HG02852 (cell line): ENCODE results near the gene BSCL2.
"Not testable (repeated sequence)": the region's sequence is repeated elsewhere in the genome, so short reads cannot be mapped to it uniquely, and the experiment has no call there.

Experiments used
- ATAC-seq: cut with Tn5 transposase; IDR thresholded peaks from one replicate; pipeline ENCODE4 v1.9.1; 2021; ENCODE audit warnings: mild to moderate bottlenecking, moderate library complexity; ENCODE audit not compliant: unreplicated experiment

The BSCL2 gene

DNA sequence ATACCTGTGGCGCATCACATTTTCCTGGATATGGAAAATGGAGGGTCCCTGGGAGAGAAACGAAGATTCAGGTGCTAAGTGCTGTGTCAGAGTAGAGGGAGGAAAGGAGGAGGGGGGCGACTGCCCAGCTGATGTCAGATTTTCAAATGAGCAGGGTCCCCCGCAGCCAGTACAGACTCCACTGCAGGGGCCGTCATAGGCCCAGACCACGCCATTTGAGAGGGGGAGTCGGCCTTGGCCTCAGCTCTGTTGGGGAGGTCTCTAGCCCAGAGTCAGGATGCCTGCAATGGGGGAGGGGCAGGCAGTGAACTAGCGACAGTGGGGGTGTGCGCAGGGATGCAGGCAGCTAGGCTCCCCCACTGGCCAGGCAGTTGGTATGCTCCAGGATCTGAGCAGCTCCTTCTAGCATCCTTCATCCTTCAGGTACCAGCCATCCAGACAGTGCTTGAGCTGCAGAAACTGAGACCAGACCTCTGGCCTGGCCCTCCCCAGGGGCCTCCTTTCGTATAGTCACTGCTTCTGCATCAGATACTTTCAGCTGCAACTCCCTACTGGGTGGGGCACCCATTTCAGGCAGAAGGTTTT lies at the start of gene BSCL2, which contains the start of gene GNG3:
BSCL2 (minus strand) TSS at position 148 of the 585 bp plus-strand sequence. CDS start 229 bp downstream, outside the sequence.
GNG3 (plus strand) TSS at position 400 of the 585 bp plus-strand sequence. CDS start 620 bp downstream, outside the sequence.
- ATAC-seq, result no peak

DNA sequence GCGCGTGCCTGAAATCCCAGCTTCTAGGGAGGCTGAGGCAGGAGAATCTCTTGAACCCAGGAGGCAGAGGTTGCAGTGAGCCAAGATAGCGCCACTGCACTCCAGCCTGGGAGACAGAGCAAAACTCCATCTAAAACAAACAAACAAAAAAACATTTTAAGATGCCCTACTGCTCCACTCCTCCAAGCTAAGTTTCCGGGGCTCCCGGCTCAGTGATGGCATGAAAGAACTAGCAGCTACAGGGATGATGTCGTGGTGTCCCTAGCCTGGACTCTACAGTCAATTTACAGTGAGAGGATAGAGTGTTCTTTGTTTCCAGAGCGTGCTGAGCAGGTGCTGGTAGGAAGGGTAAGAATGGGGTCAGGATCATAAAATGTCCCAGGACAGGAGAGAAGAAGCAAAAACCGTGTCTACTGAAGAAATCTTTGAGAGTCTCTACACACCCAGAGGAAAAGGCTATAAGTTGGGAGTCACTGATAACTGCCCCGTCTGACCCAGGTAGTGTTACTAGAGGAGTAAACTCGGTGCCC lies 47.9 kb upstream of the BSCL2 start:
- ATAC-seq, result no peak

DNA sequence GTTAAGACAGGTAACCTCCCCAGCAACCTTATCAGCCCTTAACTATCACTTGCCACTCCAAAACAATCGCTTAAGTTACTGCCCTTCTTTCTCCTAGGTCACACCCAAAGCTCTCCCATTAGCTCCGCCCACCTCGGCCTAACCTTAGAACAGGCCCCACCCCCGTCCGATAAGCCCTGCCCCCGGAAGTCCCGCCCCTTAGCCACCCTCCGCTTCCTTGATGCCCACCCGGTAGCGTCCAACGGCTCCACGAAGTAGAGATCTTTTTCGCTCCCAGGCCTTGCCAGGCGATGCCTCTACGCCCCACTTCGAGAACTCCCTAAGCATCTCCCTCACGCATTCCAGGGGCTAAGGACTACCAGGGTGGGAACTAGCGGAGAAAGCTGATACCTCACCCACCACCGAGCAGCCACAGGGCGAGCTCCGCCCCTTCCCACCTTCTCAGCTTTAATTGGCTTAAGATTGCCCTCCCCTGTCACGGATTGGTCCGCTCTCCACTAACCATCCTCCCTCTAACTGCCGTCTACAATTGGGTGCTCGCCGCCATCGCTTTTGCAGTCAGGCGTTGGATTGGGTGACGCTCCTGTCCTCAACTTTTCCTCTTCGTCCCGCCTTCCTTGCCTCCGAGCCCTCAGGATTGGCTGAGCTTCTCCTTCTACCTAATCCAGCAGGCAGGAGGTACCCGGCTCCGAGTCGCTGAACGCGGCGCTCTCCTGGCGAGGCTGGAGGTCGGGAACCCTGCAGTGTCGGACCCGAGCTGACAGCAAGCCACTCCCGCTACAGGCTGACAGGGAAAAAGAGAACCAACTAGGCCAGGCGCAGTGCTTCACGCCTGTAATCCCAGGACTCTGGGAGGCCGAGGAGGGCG lies 46.7 kb upstream of the BSCL2 start, which contains the start of gene ZBTB3:
ZBTB3 (minus strand) TSS at position 425 of the 868 bp plus-strand sequence. CDS start 496 bp downstream, outside the sequence.
- ATAC-seq, result peak; percentile 95

DNA sequence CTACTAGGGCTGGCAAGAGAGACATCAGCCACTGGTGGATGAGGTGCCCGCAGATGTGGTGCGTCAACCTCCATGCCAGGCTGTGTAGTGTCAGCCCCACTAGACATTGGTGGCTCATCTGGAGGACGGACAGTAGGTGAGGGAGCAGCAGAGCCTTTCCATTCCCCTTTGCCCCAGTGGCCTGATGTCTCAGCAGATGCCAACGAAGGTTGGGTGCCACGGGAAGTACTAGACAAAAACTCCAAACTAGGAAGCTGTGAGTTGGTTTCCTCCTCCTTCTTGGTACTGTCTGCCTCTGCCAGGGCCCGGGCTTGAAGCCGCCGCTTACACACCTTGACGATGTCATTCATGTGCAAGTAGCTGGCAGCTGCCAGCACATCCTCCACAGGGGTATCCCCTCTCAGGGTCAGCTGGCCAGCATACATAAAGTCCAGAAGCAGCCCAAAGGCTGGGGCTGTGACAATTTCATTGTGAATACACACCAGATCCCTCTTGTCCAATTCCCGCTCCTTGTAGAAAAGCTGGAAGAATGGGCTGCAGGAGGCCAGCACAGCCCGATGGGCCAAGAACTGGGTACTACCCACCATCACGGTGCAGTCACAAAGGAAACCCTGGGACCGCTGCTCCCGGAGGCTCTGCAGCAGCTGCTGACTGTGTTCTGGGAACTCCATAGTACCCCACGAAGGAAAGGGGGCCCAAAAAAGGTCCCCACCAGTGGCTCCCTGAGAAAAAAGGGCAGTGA lies 45.9 kb upstream of the BSCL2 start:
- ATAC-seq, result no peak

DNA sequence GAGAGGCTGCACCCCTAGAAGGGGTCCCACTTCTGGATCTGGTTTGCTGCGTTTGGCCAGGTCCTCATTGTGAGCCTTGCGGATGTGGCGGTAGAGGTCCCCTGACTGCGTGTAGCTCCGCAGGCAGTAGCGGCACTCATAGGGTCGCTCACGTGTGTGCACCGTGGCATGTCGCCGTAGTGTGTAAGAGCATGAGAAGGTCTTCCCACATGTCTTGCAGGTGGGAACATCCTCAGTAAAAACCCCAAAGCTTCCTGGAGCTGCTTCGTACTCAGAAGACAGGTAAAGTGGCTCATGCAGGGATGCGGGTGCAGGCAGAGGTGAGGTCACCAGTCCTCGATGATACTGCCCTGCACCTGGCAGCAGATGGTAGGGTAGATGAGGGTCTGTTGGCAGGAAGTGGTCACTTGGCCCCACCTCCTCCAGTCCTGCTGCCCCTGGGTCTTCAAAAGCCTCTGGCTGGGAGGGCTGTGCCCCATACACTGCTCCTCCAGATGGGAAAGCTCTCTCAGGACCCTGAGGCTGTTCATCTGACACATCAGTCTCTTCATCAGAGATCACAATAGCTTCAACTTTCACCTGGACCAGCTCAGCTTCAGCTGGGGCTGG lies 45.1 kb upstream of the BSCL2 start:
- no peak for ATAC-seq

DNA sequence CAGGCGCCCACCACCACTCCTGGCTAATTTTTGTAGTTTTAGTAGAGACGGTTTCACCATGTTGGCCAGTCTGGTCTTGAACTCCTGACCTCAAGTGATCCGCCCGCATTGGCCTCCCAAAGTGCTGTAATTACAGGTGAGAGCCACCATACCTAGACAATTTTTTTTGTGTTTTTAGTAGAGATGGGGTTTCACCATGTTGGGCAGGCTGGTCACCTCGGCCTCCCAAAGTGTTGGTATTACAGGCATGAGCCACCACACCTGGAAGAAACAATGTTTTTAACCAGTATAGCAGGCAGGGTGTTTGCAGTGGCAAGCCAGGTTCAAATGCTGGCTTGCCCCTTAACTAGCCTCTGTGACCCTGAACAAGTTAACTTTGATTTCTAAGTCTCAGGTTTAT lies 42.7 kb upstream of the BSCL2 start:
- ATAC-seq, result not testable (repeated sequence)

DNA sequence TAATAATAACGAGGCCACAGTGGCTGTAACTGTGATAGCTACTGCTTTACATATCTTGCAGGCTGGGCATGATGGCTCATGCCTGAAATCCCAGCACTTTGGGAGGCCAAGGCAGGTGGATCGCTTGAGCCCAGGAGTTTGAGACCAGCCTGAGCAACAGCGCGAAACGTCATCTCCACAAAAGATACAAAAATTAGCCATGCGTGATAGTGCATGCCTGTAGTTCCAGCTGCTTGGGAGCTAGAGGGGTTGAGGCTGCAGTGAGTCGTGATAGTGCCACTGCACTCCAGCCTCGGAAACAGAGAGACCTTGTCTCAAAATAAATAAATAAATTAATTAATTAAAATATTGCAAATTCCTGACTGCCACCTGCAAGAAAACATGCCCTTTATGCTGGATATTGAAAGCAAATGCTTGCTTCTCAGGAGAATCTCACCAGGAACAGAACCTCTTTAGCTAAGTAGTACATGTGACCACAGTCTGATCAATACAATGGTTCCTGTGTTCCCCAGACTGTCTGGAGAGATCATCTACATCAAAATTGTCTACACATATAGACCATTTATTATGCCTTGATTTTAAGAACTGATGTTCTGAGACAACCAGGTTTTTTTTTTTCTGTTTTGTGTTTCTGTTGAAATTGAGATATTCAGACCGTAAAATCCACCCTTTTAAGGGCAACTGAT lies 40.4 kb upstream of the BSCL2 start:
- no peak for ATAC-seq

DNA sequence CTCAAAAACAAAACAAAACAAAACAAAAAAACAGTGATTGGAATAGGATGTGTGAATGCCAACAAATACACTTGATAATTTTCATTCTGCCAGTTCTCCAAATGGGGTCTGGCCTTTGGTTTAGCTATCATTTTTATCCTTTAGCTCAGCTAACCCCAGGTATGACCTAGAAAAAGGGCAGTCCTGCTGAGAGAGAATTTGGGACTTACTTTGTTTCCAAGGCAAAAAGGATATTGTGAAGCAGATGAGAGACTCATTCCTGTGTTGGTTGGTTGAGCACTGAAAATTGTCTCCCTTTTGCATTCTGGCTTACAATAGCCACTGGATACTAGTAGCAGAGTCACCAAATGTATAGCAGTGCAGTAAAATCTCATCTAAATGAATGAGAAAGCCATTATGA lies 30.0 kb upstream of the BSCL2 start:
- no peak for ATAC-seq

DNA sequence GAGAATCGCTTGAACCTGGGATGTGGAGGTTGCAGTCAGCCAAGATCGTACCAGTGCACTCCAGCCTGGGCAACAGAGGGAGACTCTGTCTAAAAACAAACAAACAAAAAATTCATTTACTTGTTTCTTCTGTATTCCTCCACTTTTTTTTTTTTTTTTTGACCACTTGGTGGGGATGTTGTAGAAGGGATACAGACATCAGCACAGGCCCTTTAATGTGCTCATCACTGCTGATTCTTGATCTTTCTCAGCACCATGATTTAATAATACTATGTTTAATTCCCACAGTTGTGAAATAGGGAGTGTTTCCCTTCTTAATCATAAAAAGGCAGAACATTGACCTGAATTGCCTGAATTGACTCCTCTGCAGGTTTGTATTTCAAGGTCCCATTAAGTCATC lies 25.6 kb upstream of the BSCL2 start:
- no peak for ATAC-seq

DNA sequence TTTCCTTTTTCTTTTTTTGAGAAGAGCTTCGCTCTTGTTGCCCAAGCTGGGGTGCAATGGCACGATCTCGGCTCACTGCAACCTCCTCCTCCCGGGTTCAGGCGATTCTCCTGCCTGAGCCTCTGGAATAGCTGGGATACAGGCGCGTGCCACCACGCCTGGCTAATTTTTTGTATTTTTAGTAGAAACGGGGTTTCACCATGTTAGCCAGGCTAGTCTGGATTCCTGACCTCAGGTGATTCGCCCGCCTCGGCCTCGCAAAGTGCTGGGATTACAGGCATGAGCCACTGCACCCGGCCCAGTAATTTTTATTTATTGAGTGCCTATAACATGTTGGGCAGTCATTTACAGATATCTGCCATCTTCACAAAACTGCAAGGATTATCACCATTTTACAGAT lies 22.9 kb upstream of the BSCL2 start:
- not testable (repeated sequence) for ATAC-seq

DNA sequence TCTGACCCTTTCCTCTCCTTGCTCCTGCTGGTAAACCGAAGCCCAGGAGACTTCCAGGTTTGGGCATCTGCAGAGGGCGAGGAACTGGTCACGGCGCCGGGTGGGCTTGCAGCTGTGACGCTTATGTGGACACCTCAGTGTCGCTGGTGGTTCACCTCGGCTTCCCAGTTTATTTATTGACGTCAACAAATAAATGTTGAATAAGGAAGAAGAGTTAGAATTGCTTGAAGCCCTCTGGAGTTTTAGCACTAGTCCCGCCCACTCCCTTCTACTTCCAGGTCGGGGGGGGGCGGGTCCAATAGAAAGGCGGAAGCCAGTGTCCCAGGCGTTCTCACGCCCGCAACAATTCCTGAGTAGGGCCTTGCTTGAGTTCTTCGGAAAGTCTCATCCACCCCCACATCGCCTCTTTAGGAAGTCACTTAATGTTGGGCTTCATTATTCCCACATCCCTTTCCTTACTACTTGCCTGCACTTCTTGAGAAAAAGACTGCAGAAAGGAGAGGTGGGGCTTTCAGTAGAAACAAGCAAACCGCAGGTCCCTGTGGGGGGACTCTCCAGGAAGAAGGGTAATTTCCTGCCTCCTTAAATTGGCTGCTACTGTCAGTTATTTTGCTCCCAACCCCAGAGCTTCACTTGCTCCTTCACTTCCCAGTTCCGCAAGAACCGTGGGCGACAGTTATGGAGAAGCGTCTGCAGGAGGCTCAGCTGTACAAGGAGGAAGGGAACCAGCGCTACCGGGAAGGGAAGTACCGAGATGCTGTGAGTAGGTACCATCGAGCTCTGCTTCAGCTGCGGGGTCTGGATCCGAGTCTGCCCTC lies 21.2 kb upstream of the BSCL2 start, which contains the start of gene TTC9C:
TTC9C (plus strand) TSS at position 316 of the 818 bp plus-strand sequence; CDS start at position 679, 363 bp downstream.
- ATAC-seq, result peak; percentile 20

DNA sequence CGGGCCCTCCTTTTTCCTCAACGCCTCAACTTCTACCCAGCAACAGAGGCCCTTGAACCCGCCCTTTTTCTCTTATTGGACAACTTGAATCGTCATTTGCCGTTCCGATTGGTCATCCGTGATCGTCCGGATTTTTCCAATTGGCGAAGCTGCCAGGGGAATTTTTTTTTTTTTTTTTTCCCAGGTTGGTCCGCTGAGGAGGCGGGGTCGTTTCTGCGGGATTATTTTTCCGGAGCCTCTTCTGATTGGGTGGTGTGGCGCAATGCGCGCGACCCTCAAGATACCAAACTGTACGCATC lies 20.6 kb upstream of the BSCL2 start:
- peak; percentile 39 for ATAC-seq

DNA sequence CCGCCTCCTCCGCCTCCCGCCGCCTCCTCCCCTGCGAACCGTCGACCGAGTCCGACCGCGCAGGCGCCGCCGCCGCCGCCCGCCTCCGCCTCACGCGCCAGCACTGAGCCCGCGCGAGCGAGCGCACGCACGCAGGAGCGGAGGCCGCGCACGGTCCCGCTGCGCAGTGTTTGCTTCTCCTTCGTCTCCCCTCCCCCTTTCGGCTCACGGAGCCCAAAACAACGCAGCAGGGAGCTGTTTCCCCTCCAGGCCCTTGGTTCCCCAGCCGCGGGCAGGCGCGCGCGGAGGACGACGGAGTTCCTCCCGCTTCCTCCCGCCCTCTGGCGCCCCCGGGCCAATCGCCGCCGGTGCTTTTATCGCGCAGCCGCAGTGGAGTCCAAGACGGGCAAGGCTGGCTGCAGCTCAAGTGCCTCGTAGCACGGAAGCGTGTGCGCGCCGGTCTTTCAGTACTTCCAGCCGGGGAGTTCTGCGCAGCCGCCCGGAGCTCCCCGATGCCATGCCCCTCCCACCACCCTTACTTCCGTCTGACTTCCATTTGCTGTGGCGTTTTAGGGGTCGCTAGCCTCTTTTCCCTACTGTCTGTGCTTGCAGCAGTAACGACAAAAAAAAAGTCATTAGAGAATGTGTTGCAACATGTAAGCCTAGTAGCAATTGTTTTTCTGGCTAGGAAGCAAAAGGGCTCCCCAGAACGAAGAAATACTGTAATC lies 20.1 kb upstream of the BSCL2 start, which contains the start of gene HNRNPUL2:
HNRNPUL2 (minus strand) TSS at position 293 of the 707 bp plus-strand sequence. CDS start 301 bp downstream, outside the sequence.
- ATAC-seq, result peak; percentile 64

DNA sequence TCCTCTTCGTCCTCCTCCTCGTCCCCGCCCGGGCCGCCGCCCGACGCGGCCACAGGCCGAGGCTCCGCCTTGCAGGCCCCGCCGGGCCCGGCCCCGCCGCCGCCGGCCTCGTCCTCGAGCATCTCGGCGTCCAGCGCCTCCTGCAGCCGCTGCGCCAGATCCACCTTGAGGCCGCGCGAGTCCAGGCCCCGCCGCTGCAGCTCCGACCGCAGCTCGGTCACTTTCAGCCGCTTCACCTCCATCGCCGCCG lies 19.6 kb upstream of the BSCL2 start:
- ATAC-seq, result peak; percentile 14

DNA sequence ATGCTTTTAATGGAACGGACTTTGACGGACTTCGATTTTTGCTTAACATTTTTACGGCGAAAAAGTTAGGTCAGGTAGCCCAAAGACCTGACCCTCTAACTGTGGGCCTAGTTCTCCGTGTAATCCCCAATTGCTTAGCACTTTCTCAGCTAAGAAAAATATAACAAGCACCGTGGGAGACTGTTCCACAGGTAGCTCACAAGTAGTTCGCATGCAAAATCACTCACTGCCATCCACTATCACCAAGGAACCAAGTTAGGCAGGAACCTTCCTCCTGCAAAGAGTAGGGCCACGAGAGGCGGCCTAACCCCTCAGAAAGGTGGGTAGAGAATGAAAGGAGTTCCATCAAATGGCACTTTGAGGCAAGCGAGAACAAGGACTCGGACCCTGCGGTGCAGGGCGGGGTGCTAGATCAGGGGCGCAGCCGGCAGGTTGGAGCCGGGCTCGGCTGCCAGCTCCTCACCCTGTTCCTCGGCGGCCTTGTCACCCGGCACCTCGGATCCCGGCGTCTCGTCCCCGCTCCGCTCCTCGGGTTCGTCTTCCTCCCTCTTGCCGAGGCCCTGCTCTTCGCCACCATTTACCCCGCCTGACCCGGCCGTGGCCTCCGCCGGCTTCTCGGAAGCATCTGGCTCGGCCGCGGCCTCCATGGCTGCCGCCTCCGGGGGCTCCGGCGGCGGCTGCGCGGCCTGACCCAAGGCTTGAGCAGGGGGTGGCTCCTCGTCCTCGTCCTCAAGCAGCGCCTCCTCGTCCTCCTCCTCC lies 19.1 kb upstream of the BSCL2 start:
- ATAC-seq, result no peak

DNA sequence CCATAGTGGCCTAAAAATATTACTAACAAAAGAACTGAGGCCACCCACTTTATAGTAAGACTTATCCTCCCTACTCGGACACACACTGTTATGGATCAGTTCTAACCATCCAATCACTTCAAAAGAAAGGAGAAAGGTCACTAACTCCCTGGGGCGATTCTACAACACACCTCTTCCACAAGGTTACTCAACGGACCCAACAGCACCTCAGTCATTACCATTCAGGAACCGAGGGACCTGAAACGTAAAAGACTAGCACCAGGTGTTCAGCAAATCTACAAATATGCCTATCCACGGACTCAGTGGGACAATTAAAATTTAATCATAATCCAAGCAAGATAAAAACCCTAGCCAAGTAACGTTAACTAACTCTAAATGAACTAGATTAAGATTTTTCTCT lies 18.4 kb upstream of the BSCL2 start:
- no peak for ATAC-seq

DNA sequence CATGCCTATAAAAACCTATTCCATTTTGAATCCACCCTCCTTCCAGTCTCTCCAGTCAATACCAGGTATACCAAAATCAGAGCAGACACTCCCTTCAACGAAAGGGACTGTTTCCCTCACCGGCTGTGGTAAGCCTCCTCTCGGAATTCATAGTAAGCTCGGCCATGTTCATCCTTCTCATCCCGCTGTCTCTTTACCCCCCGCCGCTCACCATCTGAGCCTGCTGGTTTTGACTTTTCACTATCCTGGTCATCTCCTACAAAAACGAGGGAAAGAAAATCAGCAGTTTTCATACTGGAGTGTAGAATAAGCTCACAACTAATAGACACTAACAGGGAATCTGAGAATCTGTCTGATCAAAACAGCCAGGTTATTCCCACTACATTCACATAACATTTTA lies 16.9 kb upstream of the BSCL2 start:
- no peak for ATAC-seq

DNA sequence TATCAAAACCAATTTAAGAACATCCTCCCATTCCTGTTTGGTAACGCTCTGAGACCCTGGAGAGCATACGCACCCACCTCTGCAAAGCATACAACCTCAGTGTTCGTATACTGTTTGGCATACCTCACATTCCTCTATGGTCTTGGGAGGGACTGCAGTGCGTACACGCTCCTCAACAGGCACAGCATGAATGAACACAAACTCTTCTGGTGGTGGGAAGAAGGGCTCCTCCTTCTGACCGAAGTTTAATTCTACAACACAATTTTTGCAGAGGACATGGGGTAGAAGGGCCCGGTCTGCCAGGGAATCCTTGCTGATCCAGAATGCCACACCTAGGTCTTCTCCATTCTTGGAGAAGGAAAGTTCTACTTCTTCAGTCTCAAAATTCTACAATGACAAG lies 14.8 kb upstream of the BSCL2 start:
- no peak for ATAC-seq
